Measurements from ENCODE around the gene NBPF11. TPM values are rescaled to one million over a fixed set of nuclear protein-coding genes. Genes with fewer than 3 reads are reported as not detected.

The NBPF11 gene
- total RNA-seq, 1 donor from 2014 or later, result 12.0 TPM

Small RNA genes within 50 kb of the gene (small RNA-seq; reads per million reads assigned to genes)
- gene RNA5SP57, result not detected

Other genes starting within 250 kb of the NBPF11 start
- gene GJA8, start 249.5 kb downstream of the NBPF11 start, total RNA-seq, result not detected
- gene GPR89B, start 223.9 kb downstream of the NBPF11 start, total RNA-seq, result 29.6 TPM

Measured in occipital lobe (tissue), 2 donors.